Trophoblast cell (in vitro differentiated cells and primary cell): ENCODE measurements around the gene ZFR2.

Experiments
- DNase-seq, 2 donors: peaks; one replicate each; pipeline ENCODE4 v3.0.0-alpha.2; 2016
- H2AFZ ChIP-seq: 2 replicates; pipeline ENCODE4 v1.6.1; 2013; ENCODE audit warnings: low read length, moderate library complexity, mild to moderate bottlenecking; ENCODE audit not compliant: insufficient read depth, poor library complexity
- H2AK5ac ChIP-seq: 2 replicates; pipeline ENCODE4 v1.6.1; 2013; ENCODE audit warnings: mild to moderate bottlenecking, low read length
- H2BK120ac ChIP-seq: 2 replicates; pipeline ENCODE4 v1.6.1; 2013; ENCODE audit warnings: low read length, mild to moderate bottlenecking, moderate library complexity; ENCODE audit not compliant: insufficient read depth, poor library complexity
- H2BK12ac ChIP-seq: 2 replicates; pipeline ENCODE4 v1.6.1; 2013; ENCODE audit warnings: mild to moderate bottlenecking, low read length, moderate library complexity
- H2BK5ac ChIP-seq: 2 replicates; pipeline ENCODE4 v1.6.1; 2013; ENCODE audit warnings: low read length, low read depth, moderate library complexity, mild to moderate bottlenecking; ENCODE audit not compliant: poor library complexity
- H3K14ac ChIP-seq: 2 replicates; pipeline ENCODE4 v1.6.1; 2013; ENCODE audit warnings: mild to moderate bottlenecking, low read length
- H3K18ac ChIP-seq: 2 replicates; pipeline ENCODE4 v1.6.1; 2013; ENCODE audit warnings: mild to moderate bottlenecking, low read length
- H3K23ac ChIP-seq: 2 replicates; pipeline ENCODE4 v1.6.1; 2013; ENCODE audit warnings: low read length
- H3K27ac ChIP-seq: 2 replicates; pipeline ENCODE4 v1.5.1; 2013; ENCODE audit warnings: low read depth, mild to moderate bottlenecking, inconsistent platforms, low read length, moderate library complexity
- H3K27me3 ChIP-seq: 2 replicates; pipeline ENCODE4 v1.6.1; 2013; ENCODE audit warnings: inconsistent platforms, mild to moderate bottlenecking, low read length, moderate library complexity; ENCODE audit not compliant: insufficient read depth
- H3K36me3 ChIP-seq, 2 experiments: 1 replicate in 1 of 2; 2 replicates in 1 of 2; pipeline ENCODE4 v1.6.1; 2013; ENCODE audit warnings: low read length in 2 of 2, mild to moderate bottlenecking in 2 of 2, moderate library complexity in 1 of 2; ENCODE audit not compliant: insufficient read depth in 2 of 2, control insufficient read depth in 1 of 2
- H3K4ac ChIP-seq: 2 replicates; pipeline ENCODE4 v1.6.1; 2013; ENCODE audit warnings: low read depth, mild to moderate bottlenecking, low read length, moderate library complexity
- H3K4me1 ChIP-seq, 2 experiments: 1 replicate in 1 of 2; 2 replicates in 1 of 2; pipeline ENCODE4 v1.6.1; 2013; ENCODE audit warnings: low read length in 2 of 2, mild to moderate bottlenecking in 2 of 2, moderate library complexity in 1 of 2; ENCODE audit not compliant: insufficient read depth in 2 of 2, control insufficient read depth in 1 of 2
- H3K4me2 ChIP-seq: 2 replicates; pipeline ENCODE4 v1.6.1; 2013; ENCODE audit warnings: inconsistent platforms, mild to moderate bottlenecking, low read length, moderate library complexity
- H3K4me3 ChIP-seq: 2 replicates; pipeline ENCODE4 v1.5.1; 2013; ENCODE audit warnings: mild to moderate bottlenecking, low read depth, low read length, inconsistent platforms
- H3K79me1 ChIP-seq: one replicate; pipeline ENCODE4 v1.6.1; 2013; ENCODE audit warnings: low read length
- H3K79me2 ChIP-seq: 2 replicates; pipeline ENCODE4 v1.6.1; 2013; ENCODE audit warnings: low read length, mild to moderate bottlenecking; ENCODE audit not compliant: control insufficient read depth, insufficient read depth, poor library complexity
- H3K9ac ChIP-seq: 2 replicates; pipeline ENCODE4 v1.6.1; 2013; ENCODE audit warnings: mild to moderate bottlenecking, low read length
- H3K9me3 ChIP-seq: 2 replicates; pipeline ENCODE4 v1.6.1; 2013; ENCODE audit warnings: low read depth, mild to moderate bottlenecking, control low read depth, inconsistent platforms, low read length; ENCODE audit not compliant: insufficient read depth
- H4K12ac ChIP-seq: 2 replicates; pipeline ENCODE4 v1.6.1; 2013; ENCODE audit warnings: low read depth, mild to moderate bottlenecking, low read length, moderate library complexity
- H4K8ac ChIP-seq: 2 replicates; pipeline ENCODE4 v1.6.1; 2013; ENCODE audit warnings: low read depth, mild to moderate bottlenecking, low read length, moderate library complexity
- H4K91ac ChIP-seq: one replicate; pipeline ENCODE4 v1.6.1; 2013; ENCODE audit warnings: low read depth, mild to moderate bottlenecking, low read length, moderate library complexity
- WGBS: extraction: QIAGEN DNeasy Blood & Tissue Kit; methylation state at CpG from one replicate; pipeline ENCODE4 v1.1.7; 2013; ENCODE audit warnings: missing lambda C conversion rate; ENCODE audit not compliant: insufficient read length, insufficient coverage; ENCODE audit errors: extremely low coverage; 5-methylcytosine and 5-hydroxymethylcytosine counted together

Gene ZFR2

GRCh38 chr19:3780786-3781304, 88.0 kb downstream of the ZFR2 start:
- H3K4ac ChIP-seq, result no peak overlapping the region
- H3K9ac ChIP-seq, result no peak overlapping the region
- H3K23ac ChIP-seq, result no peak overlapping the region
- H3K79me2 ChIP-seq, result no peaks in the 10 kb centered on the region
- H3K4me3 ChIP-seq, result no peak overlapping the region
- H3K14ac ChIP-seq, result no peak overlapping the region
- H3K4me2 ChIP-seq, result no peak overlapping the region
- no peak overlapping the region for H4K8ac ChIP-seq
- no peak overlapping the region for H4K91ac ChIP-seq
- no peak overlapping the region for H2BK12ac ChIP-seq
- no peaks in the 10 kb centered on the region for H3K79me1 ChIP-seq
- no peak overlapping the region for H3K18ac ChIP-seq
- no CpG with 5 or more reads among the region's 9 CpGs for WGBS
- no peak overlapping the region for H4K12ac ChIP-seq
- H3K9me3 ChIP-seq, result peaks cover 28% of the 10 kb centered on the region
- no peak overlapping the region for H2BK5ac ChIP-seq
- no peak overlapping the region for H2BK120ac ChIP-seq
- DNase-seq, result no peak
- peaks cover 17% of the 10 kb centered on the region for H3K27me3 ChIP-seq
- no peaks in the 10 kb centered on the region for H3K36me3 ChIP-seq
- no peak overlapping the region for H3K27ac ChIP-seq
- H2AFZ ChIP-seq, result no peak overlapping the region
- no peak overlapping the region for H2AK5ac ChIP-seq
- H3K4me1 ChIP-seq, result peaks cover 5% of the 10 kb centered on the region in 2 experiments

GRCh38 chr19:3778899-3779723, 89.7 kb downstream of the ZFR2 start:
- Histone ChIP-seq H3K4ac (no peak overlapping the region), H3K23ac (no peak overlapping the region), H3K18ac (no peak overlapping the region), H4K12ac (no peak overlapping the region), H2BK120ac (no peak overlapping the region), H3K14ac (no peak overlapping the region), H2BK12ac (no peak overlapping the region), H4K8ac (no peak overlapping the region), H2AFZ (no peak overlapping the region), H2AK5ac (no peak overlapping the region), H3K9ac (no peak overlapping the region), H3K4me2 (no peak overlapping the region), H3K4me1 (no peaks in the 10 kb centered on the region), H3K27me3 (peaks cover 3% of the 10 kb centered on the region), H4K91ac (no peak overlapping the region), H3K27ac (no peak overlapping the region), H2BK5ac (no peak overlapping the region), H3K79me1 (no peaks in the 10 kb centered on the region), H3K79me2 (no peaks in the 10 kb centered on the region), H3K9me3 (peaks cover 28% of the 10 kb centered on the region), H3K4me3 (no peak overlapping the region), H3K36me3 (no peaks in the 10 kb centered on the region)
- no CpG with 5 or more reads among the region's 44 CpGs for WGBS
- DNase-seq, result no peak

GRCh38 chr19:3778104-3778867, 90.6 kb downstream of the ZFR2 start:
- no peak overlapping the region for H3K9ac ChIP-seq
- H3K36me3 ChIP-seq, result no peaks in the 10 kb centered on the region
- H3K4me3 ChIP-seq, result no peak overlapping the region
- H2BK120ac ChIP-seq, result no peak overlapping the region
- DNase-seq, result no peak
- H2BK5ac ChIP-seq, result no peak overlapping the region
- H2BK12ac ChIP-seq, result no peak overlapping the region
- no peaks in the 10 kb centered on the region for H3K4me1 ChIP-seq
- H3K9me3 ChIP-seq, result peaks cover 25% of the 10 kb centered on the region
- H3K23ac ChIP-seq, result no peak overlapping the region
- H4K91ac ChIP-seq, result no peak overlapping the region
- H3K18ac ChIP-seq, result no peak overlapping the region
- H4K8ac ChIP-seq, result no peak overlapping the region
- H3K4me2 ChIP-seq, result no peak overlapping the region
- no peak overlapping the region for H2AFZ ChIP-seq
- H4K12ac ChIP-seq, result no peak overlapping the region
- H3K27me3 ChIP-seq, result peaks cover 3% of the 10 kb centered on the region
- H3K79me1 ChIP-seq, result no peaks in the 10 kb centered on the region
- no peak overlapping the region for H3K4ac ChIP-seq
- WGBS, result no CpG with 5 or more reads among the region's 37 CpGs
- no peak overlapping the region for H2AK5ac ChIP-seq
- no peak overlapping the region for H3K27ac ChIP-seq
- no peaks in the 10 kb centered on the region for H3K79me2 ChIP-seq
- no peak overlapping the region for H3K14ac ChIP-seq

GRCh38 chr19:3776479-3777040, 92.3 kb downstream of the ZFR2 start:
- no peak overlapping the region for H3K4me3 ChIP-seq
- no peak overlapping the region for H3K14ac ChIP-seq
- H2AK5ac ChIP-seq, result no peak overlapping the region
- no peak overlapping the region for H3K18ac ChIP-seq
- no peak overlapping the region for H4K8ac ChIP-seq
- H3K27me3 ChIP-seq, result peaks cover 3% of the 10 kb centered on the region
- H3K4ac ChIP-seq, result no peak overlapping the region
- no peak overlapping the region for H3K23ac ChIP-seq
- H3K79me1 ChIP-seq, result no peaks in the 10 kb centered on the region
- no peaks in the 10 kb centered on the region for H3K4me1 ChIP-seq
- no peaks in the 10 kb centered on the region for H3K79me2 ChIP-seq
- no peak overlapping the region for H2BK5ac ChIP-seq
- no peak overlapping the region for H3K4me2 ChIP-seq
- H2BK120ac ChIP-seq, result no peak overlapping the region
- no peak overlapping the region for H4K91ac ChIP-seq
- no peak overlapping the region for H3K9ac ChIP-seq
- H2AFZ ChIP-seq, result no peak overlapping the region
- peaks cover 11% of the 10 kb centered on the region for H3K9me3 ChIP-seq
- H3K36me3 ChIP-seq, result no peaks in the 10 kb centered on the region
- H2BK12ac ChIP-seq, result no peak overlapping the region
- H4K12ac ChIP-seq, result no peak overlapping the region
- H3K27ac ChIP-seq, result no peak overlapping the region
- DNase-seq, result no peak
- WGBS, result no CpG with 5 or more reads among the region's 1 CpG
